ENCODE results near the gene CTRB2.
"Not testable (repeated sequence)": the region's sequence is repeated elsewhere in the genome, so short reads cannot be mapped to it uniquely, and the experiment has no call there.

CTRB2 gene

DNA sequence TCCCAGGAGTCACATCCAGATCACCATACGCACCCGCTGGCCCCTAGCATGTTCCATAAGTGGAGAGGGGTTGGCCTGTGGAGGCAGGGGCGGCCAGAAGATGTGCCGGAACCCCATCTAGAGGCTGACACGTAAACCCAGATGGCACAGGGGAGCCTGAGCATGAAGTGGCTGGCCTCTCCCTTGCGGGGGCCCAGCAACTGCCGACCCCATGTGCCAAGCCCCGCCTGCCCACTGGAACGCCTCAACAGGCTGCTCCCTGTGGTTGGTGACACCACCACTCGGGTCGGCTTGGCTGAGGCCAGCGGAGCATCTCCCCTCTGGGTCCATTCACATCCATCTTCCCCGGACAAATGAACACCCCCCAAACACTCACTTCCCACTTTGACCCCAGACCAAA lies 35.0 kb upstream of the CTRB2 start:
- DNase-seq = no peak

DNA sequence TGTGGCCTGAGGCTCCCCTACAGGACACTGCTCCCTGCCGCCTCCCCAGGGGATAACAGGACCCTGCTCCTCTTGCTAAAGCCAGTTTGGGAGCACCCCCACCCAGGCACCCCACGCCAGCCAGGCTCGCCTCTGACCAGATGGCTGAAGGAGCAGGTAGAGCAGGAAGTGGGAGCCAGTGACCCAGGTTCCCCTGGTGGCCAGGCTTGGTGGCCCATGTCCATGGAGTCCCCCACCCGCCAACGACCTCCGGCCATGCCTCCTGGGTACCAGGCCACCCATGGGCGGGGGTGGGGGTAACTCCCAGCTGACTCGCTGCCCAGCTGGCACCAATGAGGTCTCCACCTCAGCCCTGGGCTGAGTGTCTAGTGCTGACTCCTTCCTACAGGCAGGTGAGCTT lies 34.5 kb upstream of the CTRB2 start:
- no peak for DNase-seq

DNA sequence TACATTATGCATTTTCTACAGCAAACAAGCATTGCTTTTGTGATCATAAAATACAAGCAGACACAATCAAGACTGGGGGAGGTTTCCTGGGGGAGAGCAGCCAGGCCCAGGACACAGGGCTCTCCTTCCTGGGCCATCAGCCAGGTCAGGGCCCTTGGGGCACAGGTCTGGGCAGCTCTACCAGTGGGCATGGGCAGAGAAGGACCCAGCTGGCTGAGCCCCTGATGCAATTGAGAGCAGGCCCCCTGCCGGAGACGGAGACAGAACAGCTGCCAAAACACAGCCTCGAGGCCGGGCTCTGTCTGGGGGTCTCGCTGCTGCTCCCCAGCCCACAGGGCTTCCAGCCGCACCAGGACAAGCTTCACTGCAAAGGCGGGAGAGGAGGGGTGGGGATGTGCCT lies 33.7 kb upstream of the CTRB2 start:
- DNase-seq = not testable (repeated sequence)

DNA sequence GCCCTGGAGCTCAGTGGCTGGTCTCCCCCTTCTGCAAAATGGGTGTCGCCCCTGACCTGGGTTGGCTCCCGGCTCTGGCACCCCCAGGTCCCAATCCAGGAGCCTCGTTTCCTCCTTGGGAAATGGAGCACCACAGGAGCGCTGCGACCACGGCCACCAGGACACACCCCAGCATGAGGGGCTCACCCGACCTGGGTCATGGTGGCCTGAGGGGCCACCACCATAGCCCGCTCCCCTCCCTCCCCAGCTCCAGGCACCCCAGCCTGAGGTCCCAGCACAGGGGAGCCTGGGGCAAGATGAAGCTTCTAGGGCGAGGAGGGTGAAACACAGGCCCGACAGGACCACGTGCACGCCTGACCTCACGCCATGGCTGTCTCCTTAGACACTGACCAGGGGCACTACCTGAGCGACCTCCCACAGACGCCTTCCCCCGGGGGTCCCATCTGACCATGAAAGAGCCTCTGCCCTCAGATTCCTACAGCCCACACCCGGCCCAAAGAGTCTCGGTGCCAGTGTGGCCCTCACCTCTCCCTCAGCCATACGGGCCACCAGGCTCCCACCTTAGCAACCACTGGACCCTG lies 32.7 kb upstream of the CTRB2 start:
- DNase-seq = no peak

DNA sequence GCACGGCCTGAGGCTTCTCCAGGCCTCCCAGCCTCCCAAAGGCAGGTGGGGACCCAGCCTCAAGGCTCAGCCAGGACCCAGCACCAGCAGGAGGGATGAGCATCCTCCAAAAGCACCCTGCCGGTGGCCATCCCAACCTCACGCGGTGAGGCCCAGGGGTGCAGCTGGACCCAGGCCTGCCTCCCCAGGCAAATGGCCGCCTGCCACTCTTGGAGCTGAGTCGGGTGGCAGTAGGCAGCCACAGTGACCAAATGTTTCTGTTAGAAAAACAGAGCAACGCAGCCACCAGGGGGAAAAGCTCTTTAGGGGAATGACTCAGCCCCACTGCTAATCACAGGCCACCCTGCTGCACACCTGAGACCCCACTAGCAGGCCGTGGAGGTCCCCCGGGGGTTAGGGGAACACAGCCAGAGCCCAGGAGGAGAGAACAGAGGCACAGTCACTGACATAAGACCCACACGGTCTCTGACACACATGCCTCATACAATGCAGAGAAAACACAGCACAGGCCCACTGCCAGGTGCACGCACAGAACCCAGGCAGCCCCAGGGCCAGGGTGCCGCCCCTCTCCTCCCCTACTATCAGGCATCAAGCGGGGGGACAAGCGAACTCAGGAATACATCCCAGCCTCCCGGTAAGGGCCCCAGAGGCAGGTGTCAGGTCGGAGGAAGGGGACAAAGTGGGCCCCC lies 32.0 kb upstream of the CTRB2 start:
- no peak for DNase-seq

DNA sequence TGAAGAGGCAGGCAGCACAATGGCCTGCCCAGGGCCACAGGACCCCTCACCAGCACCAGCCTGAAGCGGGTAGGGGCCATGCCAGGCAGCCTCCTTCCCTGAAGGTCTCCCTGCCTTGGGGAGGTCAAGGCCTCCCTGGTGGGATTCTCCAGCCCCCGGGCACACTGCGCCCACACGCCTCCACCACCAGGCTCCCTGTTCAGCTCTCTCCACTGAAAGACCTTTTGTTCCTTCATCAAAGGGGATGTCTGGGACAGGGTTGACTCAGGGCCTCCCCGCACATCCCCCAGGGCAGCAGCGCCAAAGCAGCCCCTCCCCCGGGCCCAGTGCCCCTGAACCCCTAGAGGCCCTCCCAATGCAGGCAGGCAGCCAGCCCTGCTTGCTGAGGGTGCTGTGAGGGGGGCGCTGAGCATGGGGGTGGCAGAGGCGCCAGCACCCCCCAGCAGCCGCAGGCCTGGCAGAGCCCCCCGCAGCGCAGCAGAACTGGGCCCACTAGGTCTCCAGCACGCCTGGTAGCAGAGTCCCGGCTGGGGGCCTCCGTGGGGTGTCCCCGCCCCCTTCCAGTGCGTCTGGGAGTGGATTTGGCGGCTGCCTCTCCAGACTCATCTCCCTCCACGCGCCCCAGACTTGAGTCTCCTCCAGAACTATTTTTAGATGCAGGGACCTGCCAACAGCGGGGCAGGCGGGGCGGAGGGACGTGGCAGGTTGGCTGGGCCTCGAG lies 31.3 kb upstream of the CTRB2 start:
- DNase-seq = no peak

DNA sequence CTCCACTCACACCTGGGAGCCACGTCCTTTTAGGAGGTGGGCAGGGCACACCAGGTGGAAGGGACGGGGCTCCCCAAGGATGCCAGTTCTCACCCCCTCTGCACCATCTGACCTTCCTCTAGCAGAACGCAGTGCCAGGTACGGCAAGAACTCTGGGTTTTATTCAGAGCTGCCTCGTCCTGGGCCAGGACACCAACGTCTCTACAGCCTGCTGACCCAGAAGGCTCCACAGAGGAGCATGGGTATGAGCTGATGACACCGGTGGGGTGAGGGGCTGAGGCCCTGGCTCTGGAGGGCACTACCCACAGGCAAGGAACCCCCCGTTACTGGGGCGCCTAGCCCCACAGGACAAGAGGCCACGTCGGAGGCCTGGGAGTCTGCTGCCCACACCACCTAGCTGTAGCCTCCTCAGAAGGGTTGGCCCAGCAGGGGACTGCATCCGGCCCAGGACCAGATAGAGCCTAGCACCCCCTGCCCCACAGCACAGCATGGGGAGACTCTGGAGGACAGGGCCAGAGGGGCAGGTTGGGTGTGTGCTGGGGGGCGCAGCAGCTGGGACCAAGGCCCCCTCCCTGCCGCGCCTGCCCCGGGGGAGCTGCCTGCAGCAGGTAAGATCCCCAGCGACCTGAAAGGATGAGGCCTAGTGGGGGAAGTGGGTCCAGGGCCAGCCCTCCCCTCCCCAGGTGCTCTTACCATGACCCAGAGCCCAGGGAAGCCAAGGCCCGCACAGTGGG lies 30.6 kb upstream of the CTRB2 start:
- no peak for DNase-seq

DNA sequence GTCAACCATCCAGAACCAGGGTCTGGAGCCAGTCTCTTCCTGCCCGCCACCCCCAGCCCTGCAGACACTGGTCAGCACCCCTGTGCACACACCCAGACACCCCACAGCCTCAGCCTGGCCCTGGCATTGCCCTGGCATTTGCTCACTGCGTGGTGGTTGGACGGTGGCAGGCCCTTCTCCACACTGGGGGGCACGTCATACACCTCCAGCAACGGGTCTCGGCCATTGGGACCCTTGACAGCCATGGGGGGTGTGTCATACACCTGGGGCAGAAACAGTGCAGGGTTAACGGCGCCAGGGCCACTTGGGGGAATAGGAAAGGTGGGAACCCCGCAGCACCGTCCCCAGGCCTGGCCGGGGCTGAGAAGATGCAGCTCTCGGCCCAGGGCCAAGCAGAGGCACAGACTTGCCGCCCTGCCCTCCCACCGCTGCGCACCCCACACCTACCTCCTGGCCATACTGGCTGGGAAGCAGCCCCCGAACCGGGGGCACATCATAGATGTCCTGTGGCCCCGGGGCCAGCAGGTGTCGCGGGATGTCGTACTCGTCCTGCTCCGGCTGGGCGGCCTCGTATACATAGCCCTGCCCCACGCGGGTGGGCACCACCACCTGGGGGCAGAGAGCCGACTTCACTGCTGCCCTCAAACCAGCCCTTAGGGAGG lies 29.9 kb upstream of the CTRB2 start:
- no peak for DNase-seq

DNA sequence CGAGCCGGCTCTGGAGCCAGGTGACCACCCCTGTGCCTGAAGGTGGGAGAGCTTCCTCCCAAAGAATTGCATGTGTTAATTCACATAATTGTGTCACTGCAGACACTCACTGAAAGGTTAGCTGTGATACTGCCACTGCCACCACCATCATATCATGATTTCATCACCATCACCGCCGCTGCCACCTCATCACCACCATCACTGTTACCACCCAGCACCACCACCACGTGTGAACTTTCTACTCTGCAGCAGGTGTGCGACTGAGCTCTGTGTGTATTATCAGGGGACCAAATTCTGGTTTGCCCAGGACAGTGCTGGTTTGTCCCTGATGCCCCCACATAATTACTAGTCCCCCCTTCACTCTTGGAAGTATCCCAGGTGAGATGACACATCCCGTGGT lies 29.3 kb upstream of the CTRB2 start:
- peak; percentile 8 for DNase-seq

DNA sequence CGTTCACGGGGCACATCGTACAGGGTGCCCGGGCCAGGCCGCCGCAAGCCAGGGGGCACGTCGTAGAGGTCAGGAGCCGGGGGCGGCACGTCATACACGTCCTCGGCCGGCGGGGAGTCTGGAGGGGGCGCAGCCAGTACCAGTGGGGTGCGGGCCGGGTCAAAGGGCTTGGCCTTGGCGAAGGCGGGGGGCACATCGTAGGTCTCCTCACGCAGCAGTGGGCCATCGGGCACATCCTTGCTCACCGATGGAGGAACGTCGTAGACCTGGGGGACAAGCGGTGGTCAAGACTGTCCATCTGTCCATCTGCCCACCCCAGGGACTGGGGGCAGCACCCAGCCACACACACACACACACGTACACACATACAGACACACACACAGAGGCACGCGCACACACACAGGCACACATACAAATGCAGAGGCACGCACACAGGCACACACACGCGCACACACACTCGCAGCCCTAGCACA lies 28.8 kb upstream of the CTRB2 start:
- DNase-seq = no peak

DNA sequence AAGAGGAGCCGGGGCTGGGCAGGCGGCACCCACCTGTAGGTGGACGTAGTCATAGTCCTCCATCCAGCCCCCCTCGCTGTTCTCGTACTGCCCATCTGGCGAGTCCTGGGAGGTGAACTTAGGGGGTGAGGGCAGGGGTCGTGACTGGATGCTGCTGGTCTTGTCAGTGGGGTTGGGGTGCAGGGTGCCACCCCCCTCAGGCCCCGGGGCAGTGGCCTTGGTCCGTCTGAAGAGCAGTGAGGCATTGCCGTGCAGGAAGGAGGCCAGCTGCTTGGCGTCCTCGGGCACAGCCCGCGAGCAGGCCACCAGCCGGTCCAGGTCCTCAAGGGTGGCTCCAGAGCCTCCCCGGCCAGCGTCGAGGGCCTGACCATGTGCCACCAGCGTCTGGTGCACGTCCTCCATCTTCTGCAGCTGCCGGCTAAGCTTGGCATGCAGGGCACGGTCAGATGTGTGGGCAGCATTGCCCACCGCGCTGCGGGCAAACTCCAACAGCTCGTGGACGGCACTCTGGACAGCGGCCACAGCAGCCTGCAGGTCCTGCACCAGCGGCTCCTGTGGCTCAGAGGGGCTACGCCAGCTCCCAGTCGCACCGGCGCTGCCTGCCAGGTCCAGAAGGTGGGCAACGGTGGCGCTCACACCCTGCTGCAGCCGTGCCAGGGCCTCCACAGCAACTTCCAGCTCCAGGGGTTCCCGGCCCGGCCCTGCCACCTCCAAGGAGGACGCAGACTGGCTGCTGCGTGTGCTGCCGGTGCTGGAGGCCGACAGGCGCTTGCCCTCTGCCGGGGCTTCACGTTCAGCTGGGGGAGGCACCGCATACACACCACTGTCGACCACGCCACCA lies 28.1 kb upstream of the CTRB2 start:
- DNase-seq = no peak

DNA sequence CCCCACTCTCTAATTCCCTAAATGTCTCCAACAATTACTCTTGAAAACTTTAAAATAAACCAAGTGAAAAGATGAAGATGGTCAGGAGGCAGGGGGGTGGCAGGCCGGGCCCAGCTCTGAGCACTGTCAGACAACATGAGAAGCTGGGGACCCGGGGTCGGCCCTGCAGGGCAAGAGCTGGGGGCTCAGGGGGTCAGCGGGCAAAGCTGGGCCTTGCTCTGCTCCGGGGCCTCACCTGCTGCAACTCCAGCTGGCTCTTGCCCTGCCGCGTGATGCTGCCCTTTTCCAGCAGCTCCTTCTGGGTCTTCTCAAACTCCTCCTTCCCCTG lies 26.6 kb upstream of the CTRB2 start:
- DNase-seq = no peak

DNA sequence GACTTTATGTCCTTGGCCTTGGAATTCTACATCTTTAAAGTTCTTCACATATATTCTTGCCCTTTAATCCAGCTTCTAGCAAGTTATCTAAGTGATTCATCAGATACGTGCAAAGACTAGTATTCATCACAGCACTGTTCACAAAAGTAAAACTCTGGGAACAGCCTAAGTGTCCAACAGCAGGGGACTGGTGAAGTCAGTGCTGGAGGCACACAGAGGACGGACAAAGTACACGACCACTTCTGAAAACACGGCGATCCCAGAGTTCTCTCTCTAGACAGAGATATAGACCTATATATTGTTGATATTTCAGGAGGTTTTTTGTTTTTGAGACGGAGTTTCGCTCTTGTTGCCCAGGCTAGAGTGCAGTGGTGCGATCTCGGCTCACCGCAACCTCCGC lies 24.6 kb upstream of the CTRB2 start:
- DNase-seq = no peak

DNA sequence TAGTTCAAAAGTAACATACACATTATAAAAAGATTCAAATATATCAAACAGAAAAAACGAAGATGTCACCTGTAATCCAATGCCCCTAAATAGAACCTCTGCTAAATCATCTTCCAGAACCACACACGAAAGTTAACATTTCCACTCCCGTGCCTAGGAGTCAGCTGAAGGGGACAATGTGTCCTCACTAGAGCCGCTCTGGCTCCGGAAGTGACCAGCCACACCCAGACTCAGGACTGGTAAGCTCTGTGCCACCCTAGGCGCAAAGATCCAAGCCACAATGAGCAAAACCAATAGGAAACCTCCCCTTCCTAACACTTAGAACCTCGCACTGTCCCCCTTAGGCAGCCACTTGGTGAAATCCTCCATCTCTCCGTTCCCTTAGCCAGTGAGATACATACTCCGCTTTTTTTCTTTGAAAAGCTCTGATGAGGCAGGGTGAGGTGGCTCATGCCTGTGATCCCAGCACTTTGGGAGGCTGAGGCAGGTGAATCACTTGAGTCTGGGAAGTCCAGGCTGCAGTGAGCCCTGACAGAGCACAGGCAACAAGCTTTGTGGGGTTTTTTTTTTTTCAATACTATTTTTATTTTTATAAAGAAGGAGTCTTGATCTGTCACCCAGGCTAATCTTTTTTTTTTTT lies 23.6 kb upstream of the CTRB2 start:
- no peak for DNase-seq

DNA sequence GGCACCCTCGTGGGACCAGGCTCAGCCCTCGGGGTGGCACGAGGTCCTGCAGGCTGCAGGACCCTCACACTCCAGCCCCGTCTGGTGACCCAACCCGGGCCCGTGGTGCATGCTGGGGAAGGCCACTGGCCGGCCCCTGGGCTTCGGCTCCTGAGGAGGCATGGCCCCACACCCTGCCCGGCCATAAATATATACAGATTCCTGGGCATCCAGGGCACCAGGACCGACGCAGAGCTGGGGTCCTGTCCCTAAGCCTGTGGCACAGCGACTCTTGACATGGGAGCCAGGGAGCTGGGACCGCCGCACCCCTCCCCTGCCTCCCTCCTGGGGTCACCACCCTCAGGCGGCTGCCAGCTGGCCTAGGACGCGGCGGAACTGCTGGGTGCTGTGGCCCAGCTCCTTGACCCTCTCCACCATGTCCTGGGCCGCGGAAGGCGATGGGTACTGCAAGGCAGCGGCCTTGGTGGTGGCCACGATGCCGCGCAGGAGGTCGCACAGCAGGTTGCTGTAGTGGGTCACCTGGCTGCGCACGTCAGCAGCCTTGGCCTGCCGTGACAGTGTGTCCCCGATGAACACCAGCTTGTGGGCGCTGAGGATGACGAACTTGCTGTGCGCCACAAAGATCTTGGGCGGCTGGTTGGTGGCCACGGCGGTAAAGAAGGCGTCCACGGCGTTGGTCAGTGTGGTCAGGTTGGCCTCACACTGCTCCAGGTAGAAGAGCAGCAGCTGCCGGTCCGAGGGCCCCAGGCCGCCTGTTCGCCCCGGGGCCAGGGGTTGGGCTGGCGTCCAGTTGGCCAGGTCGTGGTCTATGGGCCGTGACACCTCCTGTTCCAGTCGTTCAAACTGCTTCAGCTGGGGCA lies 22.4 kb upstream of the CTRB2 start:
- DNase-seq = no peak

DNA sequence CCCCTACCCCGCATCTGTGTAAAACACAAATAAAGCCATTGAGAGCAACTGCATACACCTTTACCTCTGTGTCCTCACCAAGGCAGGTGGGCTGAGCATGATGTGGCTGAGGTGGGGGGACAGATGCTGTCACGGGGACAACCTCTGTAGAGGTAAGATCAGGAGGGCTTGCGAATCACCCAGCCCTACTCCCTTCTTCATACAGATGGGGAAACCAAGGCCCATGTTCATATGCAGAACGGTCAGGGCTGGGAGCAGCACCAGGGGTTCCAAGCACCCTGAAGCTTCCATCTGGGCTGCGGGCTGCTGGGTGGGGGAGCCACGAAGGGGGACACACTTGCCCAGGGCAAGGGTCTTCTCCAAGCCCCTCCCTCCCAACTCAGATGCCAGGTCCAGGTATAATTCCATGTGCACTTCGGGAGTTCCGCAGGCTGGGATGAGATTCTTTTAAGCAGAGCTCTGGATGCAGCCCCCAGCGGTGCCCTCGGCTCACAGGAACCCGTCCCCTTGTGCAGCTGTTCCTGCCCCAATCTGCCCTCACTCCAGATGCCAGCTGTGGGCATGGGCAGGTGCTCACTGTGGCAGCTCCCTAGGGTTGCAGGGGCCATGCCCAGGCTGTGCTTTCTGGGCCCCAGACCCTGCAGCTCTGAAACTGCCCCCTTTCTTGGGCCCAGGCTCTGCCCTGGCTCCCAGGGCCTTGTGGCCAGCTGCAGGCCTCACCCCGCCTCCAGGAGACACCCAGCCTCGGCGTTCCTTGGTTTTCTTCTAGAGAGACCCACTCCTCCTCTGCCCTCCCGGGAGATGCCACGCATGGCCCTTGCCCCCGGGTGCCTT lies 21.4 kb upstream of the CTRB2 start:
- no peak for DNase-seq

DNA sequence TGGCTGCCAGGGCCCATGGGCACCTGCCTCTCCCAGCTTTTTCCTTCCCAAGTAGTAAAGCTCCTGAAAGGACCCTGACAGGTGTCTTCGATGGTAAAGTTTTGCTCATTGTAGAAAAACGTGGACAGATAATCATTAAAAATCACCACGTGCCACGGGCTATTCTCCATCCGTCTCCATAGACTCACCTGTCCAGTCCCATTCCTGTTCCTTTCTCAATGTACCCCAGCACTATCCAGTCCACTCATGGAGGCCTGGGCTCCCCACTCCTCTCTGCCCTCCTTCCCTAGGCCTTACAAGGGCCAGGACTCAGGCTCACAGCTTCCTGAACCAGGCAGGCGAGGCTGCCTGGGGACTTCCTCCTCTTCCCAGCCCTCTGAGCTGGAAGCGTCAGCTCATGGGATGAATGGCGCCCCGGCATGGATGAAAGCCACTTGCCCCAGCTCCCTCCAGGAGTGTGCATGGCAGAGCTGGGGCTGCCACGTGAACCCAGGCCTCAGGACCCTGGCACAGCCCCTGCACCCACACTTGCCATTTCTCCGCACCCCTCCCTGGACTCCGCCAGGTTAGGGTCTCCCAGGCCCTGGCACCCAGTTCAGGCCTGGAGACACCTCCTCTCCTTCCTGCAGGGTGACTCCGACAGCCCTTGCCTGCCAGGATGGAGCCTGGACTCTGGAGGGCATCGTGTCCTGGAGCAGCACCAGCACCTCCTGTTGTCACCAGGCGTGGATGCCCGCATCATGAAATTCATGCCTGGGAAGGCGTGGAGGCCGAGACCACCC lies 20.6 kb upstream of the CTRB2 start:
- no peak for DNase-seq

DNA sequence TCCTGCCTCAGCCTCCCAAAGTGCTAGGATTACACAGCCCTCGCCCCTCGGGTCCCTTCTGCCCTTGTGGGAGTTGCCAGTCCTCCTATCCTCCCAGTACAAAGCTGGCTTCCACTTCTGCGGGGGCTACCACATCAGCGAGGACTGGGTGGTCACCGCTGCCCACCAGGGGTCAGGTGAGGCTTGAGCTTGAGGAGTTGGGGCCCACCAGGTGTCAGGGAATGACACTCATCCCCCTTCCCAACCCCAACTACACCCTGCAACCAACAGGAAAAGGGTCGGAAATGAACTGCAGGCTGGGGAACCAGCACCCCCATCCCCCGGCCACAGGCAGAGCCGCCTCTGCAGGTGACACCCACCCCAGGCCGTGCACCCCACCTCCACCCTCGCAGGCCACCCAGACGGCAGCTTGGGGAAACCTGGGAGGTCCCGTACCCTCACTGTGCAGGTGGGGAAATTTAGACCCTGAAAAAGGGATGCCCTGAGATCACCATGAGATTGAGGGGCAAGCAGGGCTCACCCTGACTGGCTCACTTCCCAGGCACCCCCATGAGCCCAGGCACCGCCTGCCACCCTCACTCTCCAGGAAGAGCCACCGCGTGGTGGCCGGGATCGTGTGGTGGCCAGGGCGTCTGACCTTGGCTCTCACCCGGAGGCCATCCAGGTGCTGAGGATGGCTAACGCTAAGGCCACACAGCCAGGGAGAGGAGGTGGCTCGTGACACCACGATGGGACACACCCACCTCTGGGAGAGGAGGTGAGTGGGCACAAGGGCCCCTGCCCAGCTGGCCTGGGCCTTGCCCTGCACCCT lies 19.8 kb upstream of the CTRB2 start:
- DNase-seq = no peak
